Fibroblast of mammary gland (primary cell): ENCODE data around the gene CRAMP1.
A peak's percentile ranks its signal among the peaks of the same experiment; 100 is the strongest.

Experiments used
- DNase-seq: peaks from one replicate; pipeline ENCODE4 v3.0.0-alpha.2; 2010; ENCODE audit warnings: low read depth
- H3K4me3 ChIP-seq: 2 replicates; pipeline ENCODE4 v1.5.1; 2011; ENCODE audit warnings: low read depth, mild to moderate bottlenecking, low read length, moderate library complexity; ENCODE audit not compliant: control insufficient read depth
- TF ChIP-seq, protein P1 (sequence below): conservative IDR thresholded peaks from 2 replicates; pipeline ENCODE4 v1.5.1; 2011; ENCODE audit warnings: low read depth, low read length, inconsistent platforms; ENCODE audit not compliant: control insufficient read depth, insufficient read depth

Gene CRAMP1

DNA sequence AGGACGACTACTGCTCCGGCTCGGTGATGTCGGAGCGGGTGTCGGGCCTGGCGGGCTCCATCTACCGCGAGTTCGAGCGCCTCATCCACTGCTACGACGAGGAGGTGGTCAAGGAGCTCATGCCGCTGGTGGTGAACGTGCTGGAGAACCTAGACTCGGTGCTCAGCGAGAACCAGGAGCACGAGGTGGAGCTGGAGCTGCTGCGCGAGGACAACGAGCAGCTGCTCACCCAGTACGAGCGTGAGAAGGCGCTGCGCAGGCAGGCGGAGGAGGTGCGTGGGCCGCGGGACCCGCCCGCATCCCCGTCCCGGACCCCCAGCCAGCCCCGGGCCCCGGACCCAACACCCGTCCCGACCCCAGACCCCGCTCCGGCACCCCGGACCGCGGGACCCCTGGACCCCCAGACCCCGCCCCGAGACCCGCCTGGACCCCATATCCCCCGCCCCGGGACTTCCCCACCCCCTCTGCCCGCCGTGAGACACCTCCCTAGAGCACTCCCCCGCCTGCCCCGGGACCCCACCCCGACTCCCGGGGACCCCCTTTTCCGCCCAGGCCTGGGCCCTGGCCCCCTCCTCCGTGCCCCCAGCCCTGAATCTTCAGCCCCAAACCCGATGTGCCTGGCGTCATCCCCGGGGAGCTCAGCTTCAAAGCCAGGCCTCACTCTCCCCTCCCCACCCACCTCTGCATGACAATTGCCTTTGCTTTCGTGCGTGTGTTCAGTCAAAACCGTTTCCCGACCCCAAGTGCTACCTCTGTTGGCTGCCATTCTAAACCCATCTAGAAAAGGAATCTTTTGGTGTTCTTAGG lies 94.4 kb downstream of the CRAMP1 start:
- DNase-seq = no peak
- peak overlapping the region; percentile 86 for H3K4me3 ChIP-seq

DNA sequence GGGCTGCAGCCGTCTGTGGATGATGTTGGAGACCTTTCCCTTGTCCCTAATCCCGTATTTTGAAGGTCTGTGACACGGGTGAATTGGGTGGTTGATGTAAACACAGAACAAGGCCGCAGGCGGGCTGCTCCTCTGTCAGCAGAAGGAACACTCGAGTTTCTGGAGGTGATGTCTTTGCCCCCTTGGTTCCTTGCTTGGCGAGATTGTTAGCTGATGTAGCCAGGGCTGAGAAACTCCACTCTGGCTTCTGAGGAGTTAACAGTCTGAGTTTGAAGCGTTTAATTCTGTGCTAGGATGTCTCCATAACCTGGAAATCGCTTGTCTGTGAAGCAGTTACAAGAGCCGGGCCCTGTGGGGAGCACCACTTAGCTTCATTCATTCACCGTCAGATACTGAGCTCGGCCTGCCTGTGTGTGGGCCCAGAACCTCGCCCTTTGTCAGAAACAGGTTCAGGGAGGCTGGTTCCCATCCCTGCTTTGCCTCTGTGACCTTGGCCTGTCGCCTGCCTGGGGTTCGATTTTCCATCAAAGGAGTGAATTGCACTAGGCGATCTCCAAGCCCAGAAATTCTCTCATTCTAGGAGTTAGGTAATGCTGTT lies 95.1 kb downstream of the CRAMP1 start:
- TF ChIP-seq, protein P1, sequence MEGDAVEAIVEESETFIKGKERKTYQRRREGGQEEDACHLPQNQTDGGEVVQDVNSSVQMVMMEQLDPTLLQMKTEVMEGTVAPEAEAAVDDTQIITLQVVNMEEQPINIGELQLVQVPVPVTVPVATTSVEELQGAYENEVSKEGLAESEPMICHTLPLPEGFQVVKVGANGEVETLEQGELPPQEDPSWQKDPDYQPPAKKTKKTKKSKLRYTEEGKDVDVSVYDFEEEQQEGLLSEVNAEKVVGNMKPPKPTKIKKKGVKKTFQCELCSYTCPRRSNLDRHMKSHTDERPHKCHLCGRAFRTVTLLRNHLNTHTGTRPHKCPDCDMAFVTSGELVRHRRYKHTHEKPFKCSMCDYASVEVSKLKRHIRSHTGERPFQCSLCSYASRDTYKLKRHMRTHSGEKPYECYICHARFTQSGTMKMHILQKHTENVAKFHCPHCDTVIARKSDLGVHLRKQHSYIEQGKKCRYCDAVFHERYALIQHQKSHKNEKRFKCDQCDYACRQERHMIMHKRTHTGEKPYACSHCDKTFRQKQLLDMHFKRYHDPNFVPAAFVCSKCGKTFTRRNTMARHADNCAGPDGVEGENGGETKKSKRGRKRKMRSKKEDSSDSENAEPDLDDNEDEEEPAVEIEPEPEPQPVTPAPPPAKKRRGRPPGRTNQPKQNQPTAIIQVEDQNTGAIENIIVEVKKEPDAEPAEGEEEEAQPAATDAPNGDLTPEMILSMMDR = no peak
- peak overlapping the region; percentile 86 for H3K4me3 ChIP-seq
- no peak for DNase-seq

More for the DNA sequence above, 94.4 kb downstream of the CRAMP1 start:
- TF ChIP-seq, protein P1 = no peak

DNA sequence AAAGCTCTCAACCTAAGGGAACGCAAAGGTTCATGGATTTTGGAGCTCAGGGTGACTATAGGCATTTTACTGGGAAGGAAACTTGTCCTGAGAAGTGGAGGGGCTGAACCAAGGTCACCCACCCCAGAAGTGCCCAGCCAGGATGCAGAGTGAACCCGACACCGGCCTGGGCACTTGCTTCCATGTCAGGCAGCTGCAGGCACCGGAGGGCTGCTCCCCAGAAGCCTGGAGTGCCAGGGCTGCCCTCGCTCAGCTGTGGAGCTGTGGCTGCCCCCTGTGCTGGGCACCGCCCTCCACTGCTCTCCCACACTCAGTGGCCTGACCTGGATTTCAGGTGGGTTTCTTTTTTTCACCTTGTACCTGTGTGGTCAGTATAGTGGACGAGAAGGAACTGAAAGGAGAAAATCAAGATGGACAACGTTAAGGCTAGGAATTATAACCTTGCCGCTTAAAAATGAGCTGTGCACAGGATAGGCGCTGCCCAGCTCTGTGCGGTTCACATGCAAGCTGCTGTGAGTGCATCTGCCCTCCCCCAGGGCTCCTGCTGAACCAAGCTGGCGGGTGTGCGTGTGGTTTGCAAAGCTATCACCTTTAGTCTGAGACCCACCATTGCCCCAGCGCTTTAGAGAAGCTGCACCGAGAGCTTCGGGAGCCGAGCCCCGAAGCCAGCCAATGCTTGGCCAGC lies 96.1 kb downstream of the CRAMP1 start:
- peak overlapping the region; percentile 86 for H3K4me3 ChIP-seq
- DNase-seq = no peak
- TF ChIP-seq, protein P1 = no peak

DNA sequence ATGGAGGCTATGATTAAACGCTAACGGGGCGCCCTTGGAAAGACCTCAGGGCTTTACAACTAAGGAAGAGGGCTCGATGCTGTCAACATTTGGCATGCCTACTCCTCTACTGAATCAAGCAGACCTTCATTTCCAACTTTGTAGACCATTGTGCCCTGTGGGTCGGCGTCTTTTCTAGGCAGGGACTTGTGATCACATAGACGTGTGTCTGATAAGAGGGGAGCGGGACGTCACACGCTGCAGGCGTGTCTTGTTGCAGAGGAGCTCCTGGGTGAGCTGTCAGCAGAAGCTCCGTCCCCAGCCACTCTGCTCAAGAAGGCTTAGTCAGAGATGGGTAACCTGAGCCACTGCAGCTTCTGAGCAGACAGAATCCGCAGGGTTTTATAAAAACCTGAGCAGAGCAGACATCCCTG lies 96.6 kb downstream of the CRAMP1 start:
- peak overlapping the region; percentile 40 for H3K4me3 ChIP-seq
- DNase-seq = peak; percentile 92
- TF ChIP-seq, protein P1 = no peak

DNA sequence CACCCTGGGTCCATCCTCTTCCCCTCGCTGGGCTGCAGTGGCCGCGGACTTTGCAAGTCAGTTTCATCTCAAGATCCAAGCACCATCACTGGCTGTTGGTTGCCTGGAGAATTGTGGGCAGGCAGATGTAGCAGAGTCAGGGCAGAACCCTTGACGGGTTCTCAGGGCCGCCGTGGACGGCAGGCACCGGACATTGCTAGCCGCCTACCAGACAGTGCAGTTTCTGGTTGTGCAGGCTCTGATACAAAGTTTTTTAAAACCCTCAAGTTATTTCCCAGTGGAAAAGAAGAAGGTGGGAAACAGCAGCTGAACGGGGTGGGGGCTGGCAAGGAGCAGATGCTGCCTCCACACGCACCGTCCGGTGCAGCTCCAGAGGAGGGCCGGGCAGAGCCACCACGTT lies 97.2 kb downstream of the CRAMP1 start:
- DNase-seq = no peak
- TF ChIP-seq, protein P1 = no peak
- H3K4me3 ChIP-seq = peak overlapping the region; percentile 40

DNA sequence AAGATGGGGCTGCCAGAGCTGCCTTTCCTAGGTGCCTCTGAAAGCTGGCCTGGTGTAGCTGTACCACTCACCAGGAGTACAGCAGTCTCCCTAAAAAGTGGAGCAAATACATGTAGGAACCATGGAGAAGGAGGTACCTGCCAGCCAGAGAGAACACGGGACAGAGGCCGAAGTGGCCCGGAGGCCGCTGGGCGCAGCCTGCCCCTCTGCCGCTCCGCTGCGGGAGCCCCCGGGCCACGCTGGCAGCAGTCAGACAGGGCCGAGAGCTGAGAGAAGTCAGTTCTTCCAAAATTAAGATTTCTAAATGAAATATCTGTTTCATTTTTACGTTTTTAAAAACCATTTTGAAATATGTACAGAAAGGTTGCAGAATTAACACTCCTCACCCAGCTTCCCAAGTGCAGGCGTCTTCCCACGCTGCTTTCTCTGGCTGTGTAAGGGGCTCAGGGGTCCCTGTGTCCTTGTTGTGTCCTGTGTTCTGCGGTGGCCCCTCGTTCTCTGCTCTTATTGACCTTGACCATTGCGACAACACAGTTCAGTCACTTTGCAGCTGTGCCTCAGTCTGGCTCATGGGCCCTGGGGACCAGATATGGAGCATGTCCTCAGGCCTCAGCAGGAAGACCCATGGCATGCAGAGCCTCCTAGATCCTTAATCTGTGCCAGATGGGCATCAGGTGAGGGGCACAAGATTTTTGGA lies 98.8 kb downstream of the CRAMP1 start:
- H3K4me3 ChIP-seq = no peak overlapping the region
- DNase-seq = no peak
- TF ChIP-seq, protein P1 = no peak
